GM18867 (cell line): Measurements from ENCODE around the gene CORO1C.
A peak's percentile ranks its signal among the peaks of the same experiment; 100 is the strongest.
"Not testable (repeated sequence)": the region's sequence is repeated elsewhere in the genome, so short reads cannot be mapped to it uniquely, and the experiment has no call there.

ENCODE experiments used
- ATAC-seq: cut with Tn5 transposase; IDR thresholded peaks from one replicate; pipeline ENCODE4 v1.9.1; 2021; ENCODE audit warnings: mild to moderate bottlenecking, moderate library complexity; ENCODE audit not compliant: unreplicated experiment

Gene CORO1C

DNA sequence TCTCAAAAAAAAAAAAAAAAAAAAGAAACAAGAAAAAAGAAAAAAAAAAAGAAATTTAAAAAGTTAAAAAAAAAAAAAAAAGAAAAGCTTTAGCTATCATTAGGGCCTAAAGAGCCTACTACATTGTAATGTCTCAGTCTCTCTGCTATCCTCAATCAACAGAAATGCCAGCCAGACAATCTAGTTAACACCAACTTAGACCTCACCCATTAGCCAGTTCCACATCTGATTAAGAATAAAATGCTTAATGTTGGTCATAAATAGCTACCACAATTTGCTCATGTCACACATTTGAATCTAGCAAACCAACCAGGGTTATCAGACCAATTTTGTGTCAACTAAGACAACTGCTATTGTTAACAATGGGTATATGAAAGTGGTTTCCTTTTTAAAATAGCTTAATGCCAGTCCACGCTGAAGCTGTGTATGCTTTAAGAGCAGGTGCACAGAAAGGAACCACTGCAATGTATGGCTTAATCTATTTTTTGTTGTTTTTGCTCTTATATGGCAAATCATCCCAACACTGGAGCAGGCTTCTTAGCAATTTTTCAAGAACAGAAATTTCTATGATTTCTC, 52.1 kb downstream of the CORO1C start:
- ATAC-seq, result no peak

DNA sequence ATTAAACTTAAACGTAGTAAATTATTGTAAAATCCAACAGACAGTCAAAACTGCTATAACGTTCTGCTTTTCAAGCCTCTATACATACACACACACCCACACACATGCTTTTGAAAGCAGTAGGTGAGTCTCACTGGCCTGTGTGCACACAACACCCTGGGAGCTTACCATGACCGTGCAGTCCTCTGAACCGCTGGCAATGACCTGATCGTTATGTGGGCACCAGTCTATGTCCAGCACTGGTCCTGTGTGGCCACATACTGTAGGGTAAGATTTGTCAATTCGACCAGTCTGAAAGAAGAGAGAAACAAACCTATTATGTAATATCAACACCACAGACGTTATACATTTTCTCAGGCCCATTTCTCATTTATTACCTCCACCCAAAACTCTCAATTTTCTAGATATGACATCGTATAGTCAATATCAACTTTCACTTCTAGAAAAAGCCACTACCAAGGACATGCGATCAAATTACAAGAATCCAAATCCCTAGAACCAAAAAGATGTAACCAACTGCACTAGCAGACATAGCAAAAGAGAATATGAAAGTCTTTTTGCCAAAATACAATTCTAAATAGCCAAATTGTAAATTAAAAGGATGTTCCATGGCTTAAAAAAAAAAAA, 53.1 kb downstream of the CORO1C start:
- no peak for ATAC-seq

DNA sequence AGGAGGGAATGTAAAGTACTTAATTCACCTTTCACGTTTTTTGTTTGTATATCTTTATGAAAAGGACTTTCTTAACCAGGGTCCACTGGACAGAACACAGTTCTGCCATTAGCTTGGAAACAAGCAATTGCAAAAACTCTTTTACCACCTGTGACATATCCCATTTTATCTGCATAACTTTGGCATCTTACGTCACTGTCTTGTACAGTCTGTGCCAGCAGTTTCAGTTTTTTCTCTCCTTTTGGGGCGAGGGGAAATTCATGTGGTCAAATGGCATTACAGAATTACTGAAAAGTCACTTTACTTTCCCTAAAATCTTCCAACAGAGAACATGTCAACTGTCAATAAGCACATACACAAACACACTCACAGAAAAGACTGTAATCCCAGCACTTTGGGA, 53.9 kb downstream of the CORO1C start:
- no peak for ATAC-seq

DNA sequence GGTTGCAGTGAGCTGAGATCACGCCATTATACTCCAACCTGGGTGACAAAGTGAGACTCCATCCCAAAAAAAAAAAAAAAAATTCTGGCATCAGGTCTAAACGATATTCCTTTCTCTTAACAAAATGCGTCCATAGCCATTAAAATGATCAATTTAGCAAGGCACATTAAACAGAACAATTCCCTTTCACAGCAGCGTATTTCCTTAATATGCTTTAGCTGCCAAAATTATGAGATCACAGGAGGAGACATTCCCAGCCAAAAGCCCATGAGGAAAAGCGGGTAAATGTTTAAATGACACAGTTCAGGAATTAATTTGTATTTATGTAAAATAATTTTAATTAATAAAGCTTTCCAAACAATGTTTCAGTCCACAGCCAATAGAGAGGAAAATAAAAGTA, 54.6 kb downstream of the CORO1C start:
- no peak for ATAC-seq

GRCh38 chr12:108675792-108676191, 55.5 kb downstream of the CORO1C start:
- ATAC-seq, result no peak

DNA sequence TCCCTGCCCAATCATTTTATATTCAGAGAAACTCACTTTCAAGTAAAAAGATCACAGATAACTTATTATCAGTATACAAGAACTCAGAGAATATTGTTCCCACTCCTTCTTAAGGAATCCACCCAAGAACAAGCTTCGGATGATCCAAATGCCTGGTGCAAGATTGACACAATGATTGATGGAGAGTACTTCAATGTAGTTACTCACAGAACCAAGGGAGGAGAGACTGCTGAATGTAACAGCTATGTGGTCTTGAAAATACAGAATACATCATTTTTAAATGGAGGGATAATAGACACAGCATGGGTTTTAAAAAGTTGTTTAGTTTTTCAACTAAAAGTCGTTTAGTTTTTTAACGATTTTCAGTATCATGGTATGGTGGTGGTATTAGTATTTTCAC, 59.3 kb downstream of the CORO1C start:
- ATAC-seq, result no peak

DNA sequence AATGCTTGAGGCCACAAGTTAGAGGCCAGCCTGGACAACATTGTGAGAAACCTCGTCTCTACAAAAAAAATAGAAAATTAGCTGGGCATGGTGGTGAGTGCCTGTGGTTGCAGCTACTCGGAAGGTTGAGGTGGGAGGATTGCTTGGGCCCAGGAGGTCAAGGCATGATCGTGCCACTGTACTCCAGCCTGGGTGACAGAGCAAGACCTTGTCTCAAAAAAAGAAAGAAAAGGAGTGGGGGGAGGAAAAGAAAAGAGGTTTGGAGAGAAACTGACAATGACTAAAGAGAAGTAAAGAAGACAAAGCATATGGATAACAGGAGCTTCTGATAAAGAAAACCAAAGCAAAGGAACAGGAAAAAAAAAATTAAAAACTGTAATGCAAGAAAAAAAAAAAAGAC, 60.2 kb downstream of the CORO1C start:
- ATAC-seq, result no peak

- ATAC-seq, result no peak
Measured at GRCh38 chr12:108670066-108670631, 61.2 kb downstream of the CORO1C start.

DNA sequence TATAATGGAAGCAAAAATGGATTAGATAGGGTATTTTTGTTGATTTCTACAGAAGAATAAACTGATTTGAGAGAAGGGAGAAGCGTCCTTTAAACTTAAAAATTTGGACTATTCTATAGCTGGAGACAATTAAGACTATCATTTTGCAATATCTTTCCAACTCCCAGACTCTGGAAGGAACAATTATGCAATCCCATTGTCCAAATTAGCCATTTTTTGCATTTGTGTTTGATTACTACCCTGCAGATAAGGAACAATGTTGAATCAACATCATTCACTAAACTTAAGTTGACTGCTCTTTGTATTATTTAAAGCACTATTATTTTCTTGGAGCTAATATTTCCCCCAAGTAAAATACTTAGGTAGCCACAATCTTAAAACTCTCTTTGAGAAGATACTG, 62.8 kb downstream of the CORO1C start:
- no peak for ATAC-seq

- ATAC-seq, result no peak
Measured at GRCh38 chr12:108668063-108668462, 63.3 kb downstream of the CORO1C start.

DNA sequence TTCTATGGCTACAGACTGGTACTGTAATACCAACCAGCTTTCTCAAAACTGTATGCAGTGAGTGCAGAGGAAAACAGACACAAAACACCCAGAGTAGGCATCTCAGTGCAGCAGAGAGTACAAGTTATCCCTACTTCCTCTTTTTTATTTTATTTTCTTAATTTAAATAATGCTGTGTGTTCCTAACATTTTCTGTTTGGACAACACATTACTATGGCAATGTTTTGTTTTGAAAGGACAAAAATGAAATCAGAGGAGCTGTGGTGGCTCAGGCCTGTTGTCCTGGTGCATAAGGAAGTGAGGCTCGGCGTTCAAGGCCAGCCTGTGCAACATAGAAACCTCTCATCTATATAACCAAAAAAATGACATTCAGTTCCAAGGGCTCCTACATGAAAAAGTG, 64.0 kb downstream of the CORO1C start:
- no peak for ATAC-seq

- ATAC-seq, result no peak
Measured at GRCh38 chr12:108666401-108666881, 64.9 kb downstream of the CORO1C start.

- no peak for ATAC-seq
Measured at GRCh38 chr12:108665608-108666202, 65.6 kb downstream of the CORO1C start.

- peak; percentile 68 for ATAC-seq
Measured at GRCh38 chr12:108664338-108665258, 66.7 kb downstream of the CORO1C start.

DNA sequence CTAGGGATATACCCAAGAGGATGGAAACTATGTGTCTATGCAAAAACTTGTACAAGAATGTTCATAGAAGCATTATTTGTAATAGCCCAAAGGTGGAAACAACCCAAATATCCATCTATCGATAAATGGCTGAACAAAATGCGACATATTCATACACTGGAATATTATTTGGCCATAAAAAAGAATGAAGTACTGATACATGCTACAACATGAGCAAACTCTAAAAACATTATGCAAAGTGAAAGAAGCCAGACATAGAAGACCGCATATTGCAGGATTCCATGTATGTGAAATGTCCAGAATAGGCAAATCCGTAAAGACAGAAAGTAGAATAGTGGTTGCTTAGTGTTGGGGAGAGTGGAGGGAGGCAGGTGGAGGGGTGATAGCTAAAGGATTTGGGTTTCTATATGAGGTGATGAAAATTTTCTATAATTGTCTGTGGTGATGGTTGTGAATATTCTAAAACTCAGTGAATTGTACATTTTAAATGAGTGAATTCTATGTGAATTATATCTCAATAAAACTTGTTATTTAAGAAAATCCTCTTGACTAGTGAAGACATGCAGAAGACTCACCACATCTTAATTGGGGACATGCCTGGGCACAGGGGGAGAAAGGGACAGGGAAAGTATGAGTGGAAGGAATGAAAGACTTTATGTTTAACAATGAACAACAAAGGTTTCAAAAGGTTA, 67.8 kb downstream of the CORO1C start:
- no peak for ATAC-seq

- not testable (repeated sequence) for ATAC-seq
Measured at GRCh38 chr12:108658115-108658514, 73.2 kb downstream of the CORO1C start.

DNA sequence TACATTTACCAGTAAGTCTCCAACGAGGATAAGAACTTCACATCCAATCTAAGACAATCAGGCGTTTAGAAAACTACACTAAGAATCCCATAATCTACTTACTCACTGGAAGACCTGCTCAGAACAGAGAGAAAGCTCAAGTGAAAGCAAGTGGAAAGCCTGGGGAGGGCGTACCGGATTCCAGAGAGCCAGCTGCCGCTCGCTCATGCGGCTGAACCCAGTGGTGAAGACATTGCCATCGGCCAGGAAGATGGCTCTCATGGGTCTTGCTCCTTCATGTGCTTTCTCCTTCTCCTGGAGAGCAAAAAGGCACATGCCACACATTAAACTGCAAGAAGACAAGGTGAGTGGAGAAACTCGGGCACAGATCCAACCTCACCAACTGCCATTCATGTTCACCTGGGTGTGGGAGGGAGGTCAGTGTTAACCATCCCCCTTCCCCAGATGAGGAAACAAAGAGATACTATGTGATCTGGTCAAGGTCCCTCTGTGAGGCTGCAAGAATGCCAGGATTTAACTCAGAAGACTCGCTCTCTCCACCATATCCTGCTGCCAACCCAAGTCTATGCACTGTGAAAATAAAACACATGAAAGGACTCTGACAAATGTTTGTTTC, 74.1 kb downstream of the CORO1C start:
- no peak for ATAC-seq

- not testable (repeated sequence) for ATAC-seq
Measured at GRCh38 chr12:108656247-108656646, 75.1 kb downstream of the CORO1C start.

GRCh38 chr12:108655812-108656175, 75.5 kb downstream of the CORO1C start:
- ATAC-seq, result not testable (repeated sequence)

DNA sequence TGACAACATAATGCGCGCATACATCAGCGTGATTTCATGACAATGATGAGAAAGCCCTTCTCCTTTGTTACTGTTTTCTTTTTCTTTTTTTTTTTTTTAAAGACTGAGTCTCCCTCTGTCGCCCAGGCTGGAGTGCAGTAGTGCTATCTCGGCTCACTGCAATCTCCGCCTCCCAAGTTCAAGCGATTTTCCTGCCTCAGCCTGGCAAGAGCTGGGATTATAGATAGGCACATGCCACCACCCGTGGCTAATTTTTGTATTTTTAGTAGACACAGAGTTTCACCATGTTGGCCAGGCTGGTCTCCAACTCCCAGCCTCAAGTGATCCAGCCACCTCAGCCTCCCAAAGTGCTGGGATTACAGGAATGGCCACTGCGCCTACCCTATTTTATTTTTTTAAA, 76.7 kb downstream of the CORO1C start:
- ATAC-seq, result not testable (repeated sequence)
